Measurements from ENCODE around the gene ARHGAP42.

DNA sequence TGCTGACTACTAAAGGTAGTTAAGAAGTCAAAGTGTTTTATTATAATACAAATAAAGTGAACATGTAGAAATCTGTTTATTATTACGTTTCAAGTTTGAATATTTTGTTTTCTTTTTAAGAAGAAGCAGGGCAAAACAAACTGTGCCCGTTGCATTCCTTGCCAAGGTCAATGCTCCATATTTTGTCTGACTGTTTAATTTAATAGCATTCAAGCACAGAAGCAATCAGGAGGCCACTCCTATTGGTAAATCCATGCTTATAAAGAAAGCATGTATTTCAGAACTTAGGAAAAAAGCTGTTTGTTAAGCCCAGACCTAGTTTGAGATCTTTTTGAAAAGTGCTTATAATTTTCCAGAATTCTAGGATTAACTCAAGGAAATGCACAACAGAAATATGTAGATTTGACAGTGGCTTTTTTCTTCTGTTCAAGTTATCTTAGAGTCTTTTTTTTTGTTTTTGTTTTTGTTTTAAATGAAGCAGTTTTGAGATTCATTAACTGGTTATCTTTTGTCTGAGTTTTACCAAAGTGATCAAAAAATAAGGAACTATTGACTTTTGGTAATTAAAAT is 51.7 kb downstream of the ARHGAP42 start:
- TF ChIP-seq, protein P1, sequence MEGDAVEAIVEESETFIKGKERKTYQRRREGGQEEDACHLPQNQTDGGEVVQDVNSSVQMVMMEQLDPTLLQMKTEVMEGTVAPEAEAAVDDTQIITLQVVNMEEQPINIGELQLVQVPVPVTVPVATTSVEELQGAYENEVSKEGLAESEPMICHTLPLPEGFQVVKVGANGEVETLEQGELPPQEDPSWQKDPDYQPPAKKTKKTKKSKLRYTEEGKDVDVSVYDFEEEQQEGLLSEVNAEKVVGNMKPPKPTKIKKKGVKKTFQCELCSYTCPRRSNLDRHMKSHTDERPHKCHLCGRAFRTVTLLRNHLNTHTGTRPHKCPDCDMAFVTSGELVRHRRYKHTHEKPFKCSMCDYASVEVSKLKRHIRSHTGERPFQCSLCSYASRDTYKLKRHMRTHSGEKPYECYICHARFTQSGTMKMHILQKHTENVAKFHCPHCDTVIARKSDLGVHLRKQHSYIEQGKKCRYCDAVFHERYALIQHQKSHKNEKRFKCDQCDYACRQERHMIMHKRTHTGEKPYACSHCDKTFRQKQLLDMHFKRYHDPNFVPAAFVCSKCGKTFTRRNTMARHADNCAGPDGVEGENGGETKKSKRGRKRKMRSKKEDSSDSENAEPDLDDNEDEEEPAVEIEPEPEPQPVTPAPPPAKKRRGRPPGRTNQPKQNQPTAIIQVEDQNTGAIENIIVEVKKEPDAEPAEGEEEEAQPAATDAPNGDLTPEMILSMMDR (IDR thresholded peaks at IDR 0.05; ENCODE audit: low read length) = no peak
- no peak for TF ChIP-seq EZH2 (IDR thresholded peaks at IDR 0.05; ENCODE audit: borderline replicate concordance, low read length)

Data from OCI-LY1 (cell line).